ENCODE results near the gene GOLGA3. TPM values are rescaled to one million over a fixed set of nuclear protein-coding genes. Genes with fewer than 3 reads are reported as not detected.
"Not testable (repeated sequence)": the region's sequence is repeated elsewhere in the genome, so short reads cannot be mapped to it uniquely, and the experiment has no call there.

Gene GOLGA3
- total RNA-seq, 2 experiments from 2014 or later = 52.2 to 55.6 TPM

DNA sequence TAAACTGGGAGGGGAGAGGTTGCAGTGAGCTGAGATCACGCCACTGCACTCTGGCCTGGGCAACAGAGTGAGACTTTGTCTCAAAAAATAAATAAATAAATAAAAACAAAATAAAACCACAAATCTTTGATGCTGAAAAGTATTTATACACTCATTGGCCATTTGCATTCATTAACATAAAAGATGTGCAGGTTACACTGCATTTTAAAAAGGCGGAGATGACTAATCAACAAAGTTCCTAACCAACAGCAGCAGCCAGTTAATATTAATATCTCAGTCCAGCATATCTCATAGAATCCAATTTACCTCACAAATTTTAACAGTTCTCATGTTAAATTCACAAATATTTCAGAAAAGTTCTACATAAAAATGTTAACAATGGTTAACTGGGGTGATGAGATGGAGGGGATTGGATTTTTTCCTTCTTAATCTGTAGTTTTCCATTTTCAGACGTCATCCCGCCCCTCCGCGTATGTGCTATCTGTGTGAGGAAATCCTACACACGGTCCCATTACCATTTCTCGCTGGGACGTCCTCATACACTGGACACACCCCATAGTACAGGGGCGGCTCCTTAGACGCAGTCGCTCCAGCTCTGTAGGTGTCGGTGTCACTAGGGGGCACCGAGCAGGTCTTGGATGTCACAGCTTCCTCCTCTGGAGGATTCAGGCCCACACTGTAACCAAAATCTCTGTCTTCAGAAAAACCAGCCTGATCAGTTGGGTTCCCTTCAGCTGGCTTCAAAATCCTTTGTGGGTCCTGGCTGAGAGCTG lies 74.3 kb downstream of the GOLGA3 start:
- intact Hi-C loops (cut with micrococcal nuclease) = no loop called here
- no peaks in the 10 kb centered on the region for H3K9me3 Mint-ChIP-seq
- CTCF ChIA-PET = interaction anchor here (1.1 to 2.3 kb wide), 2 partner anchors 12 to 13 kb away, joined by 3 to 8 read pairs; no protein-coding TSS in a partner anchor
- H3K27ac Mint-ChIP-seq = no peak overlapping the region
- POLR2A ChIA-PET = interaction anchor here (0.8 kb wide), 1 partner anchor 10 kb away, joined by 3 read pairs; no protein-coding TSS in a partner anchor
- no peak overlapping the region for H3K4me3 Mint-ChIP-seq
- no peaks in the 10 kb centered on the region for H3K27me3 Mint-ChIP-seq
- H3K36me3 Mint-ChIP-seq (ENCODE audit: low read depth) = peaks cover 48% of the 10 kb centered on the region
- peaks cover 16% of the 10 kb centered on the region for H3K4me1 Mint-ChIP-seq (ENCODE audit: low read depth)
- DNase-seq (no peak), ATAC-seq (no peak)
- TF ChIP-seq, protein P1, sequence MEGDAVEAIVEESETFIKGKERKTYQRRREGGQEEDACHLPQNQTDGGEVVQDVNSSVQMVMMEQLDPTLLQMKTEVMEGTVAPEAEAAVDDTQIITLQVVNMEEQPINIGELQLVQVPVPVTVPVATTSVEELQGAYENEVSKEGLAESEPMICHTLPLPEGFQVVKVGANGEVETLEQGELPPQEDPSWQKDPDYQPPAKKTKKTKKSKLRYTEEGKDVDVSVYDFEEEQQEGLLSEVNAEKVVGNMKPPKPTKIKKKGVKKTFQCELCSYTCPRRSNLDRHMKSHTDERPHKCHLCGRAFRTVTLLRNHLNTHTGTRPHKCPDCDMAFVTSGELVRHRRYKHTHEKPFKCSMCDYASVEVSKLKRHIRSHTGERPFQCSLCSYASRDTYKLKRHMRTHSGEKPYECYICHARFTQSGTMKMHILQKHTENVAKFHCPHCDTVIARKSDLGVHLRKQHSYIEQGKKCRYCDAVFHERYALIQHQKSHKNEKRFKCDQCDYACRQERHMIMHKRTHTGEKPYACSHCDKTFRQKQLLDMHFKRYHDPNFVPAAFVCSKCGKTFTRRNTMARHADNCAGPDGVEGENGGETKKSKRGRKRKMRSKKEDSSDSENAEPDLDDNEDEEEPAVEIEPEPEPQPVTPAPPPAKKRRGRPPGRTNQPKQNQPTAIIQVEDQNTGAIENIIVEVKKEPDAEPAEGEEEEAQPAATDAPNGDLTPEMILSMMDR (IDR thresholded peaks at IDR 0.05) = no peak

DNA sequence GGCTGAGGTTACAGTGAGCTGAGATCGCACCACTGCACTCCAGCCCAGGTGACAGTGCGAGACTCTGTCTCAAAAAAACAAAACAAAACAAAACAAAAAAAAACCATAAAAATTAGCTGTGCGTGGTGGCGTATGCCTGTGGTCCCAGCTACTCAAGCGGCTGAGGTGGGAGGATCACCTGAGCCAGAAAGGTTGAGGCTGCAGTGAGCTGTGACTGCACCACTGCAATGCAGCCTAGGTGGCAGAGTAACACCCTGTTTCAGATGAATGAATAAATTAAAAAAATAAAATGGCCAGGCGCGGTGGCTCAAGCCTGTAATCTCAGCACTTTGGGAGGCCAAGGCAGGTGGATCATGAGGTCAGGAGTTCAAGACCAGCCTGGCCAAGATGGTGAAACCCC lies 75.0 kb downstream of the GOLGA3 start:
- H3K4me3 Mint-ChIP-seq; H3K27ac Mint-ChIP-seq; ATAC-seq; intact Hi-C loops (cut with micrococcal nuclease); H3K9me3 Mint-ChIP-seq; DNase-seq; CTCF ChIA-PET; H3K27me3 Mint-ChIP-seq: not testable (repeated sequence)
- Mint-ChIP-seq H3K36me3 (ENCODE audit: low read depth) (peaks cover 50% of the 10 kb centered on the region), H3K4me1 (ENCODE audit: low read depth) (peaks cover 16% of the 10 kb centered on the region)
- POLR2A ChIA-PET = interaction anchor here (1.2 kb wide), 1 partner anchor 21 kb away, joined by 3 read pairs; no protein-coding TSS in a partner anchor

DNA sequence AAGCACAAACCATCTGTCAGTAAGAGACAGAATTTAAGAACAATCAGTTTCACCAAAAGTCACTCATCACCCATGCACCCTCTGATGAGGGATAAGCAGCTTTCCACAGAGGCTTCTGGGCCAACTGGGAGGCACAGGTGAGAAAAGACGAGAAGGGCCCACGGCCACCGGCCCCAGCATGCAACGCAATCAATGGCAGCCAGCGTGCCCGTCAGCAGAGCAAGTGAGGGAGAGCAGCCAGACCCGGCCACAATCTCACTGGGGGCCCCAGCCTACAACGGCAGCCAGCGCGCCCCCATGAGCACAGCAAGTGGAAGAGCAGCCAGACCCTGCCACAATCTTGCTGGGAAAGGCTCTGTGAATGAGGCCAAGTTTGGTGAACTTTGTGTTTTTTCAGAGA lies 80.3 kb downstream of the GOLGA3 start:
- no peaks in the 10 kb centered on the region for H3K27me3 Mint-ChIP-seq
- peaks cover 3% of the 10 kb centered on the region for H3K4me1 Mint-ChIP-seq (ENCODE audit: low read depth)
- ChIA-PET CTCF (no interaction called here), POLR2A (no interaction called here)
- TF ChIP-seq, protein P1 (IDR thresholded peaks at IDR 0.05) = no peak
- H3K27ac Mint-ChIP-seq = no peak overlapping the region
- no peak for ATAC-seq
- DNase-seq = no peak
- H3K9me3 Mint-ChIP-seq = no peaks in the 10 kb centered on the region
- H3K36me3 Mint-ChIP-seq (ENCODE audit: low read depth) = peaks cover 62% of the 10 kb centered on the region
- intact Hi-C loops (cut with micrococcal nuclease) = no loop called here
- H3K4me3 Mint-ChIP-seq = no peak overlapping the region

DNA sequence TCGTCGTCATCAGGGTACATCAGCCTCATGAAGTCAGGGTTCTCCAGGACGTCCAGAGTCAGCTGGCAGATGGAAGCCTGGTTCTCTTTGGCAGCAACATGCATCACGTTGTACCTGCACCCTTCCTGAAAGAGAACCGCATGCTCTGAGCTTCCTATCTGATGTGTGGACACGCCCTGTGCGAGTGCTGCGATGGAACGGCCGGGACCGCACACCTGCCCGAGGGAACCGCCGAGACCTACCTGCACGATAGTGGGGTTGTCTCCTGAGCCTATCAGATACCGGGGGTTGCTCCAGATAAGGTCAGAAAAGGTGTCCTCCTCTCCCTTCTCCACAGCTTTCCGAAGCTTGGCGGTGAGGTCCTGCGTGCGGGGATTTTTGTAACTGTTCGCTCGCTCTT lies 80.8 kb downstream of the GOLGA3 start:
- TF ChIP-seq, protein P1 (IDR thresholded peaks at IDR 0.05) = no peak
- Mint-ChIP-seq H3K27me3 (no peaks in the 10 kb centered on the region), H3K9me3 (no peaks in the 10 kb centered on the region), H3K4me3 (no peak overlapping the region), H3K4me1 (ENCODE audit: low read depth) (peaks cover 3% of the 10 kb centered on the region), H3K36me3 (ENCODE audit: low read depth) (peaks cover 63% of the 10 kb centered on the region), H3K27ac (no peak overlapping the region)
- intact Hi-C loops (cut with micrococcal nuclease) = no loop called here
- no peak for ATAC-seq
- DNase-seq = no peak
- ChIA-PET POLR2A (no interaction called here), CTCF (no interaction called here)

DNA sequence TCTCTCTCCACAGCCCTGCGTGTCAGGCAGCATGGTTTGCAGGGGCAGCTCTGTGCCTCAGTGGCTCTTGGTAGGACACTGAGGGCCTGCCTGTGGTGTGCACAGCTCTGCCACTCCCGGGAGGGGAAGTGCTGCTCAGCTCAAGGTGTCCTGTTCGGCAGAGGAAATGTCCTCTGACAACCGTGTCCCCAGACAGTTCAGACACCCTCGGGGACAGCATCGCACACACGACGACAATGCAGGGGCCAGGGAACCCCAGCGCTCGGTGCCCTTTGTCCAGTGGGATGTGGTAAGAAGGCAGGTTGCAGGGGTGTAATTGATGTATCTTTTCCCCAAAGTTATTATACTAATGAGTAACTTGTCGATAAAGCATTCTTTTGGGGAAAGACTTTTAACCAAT lies 81.3 kb downstream of the GOLGA3 start:
- ChIA-PET CTCF (interaction anchor here (1.1 kb wide), 1 partner anchor 157 kb away, joined by 3 read pairs; no protein-coding TSS in a partner anchor), POLR2A (no interaction called here)
- DNase-seq (no peak), ATAC-seq (no peak)
- Mint-ChIP-seq H3K27ac (no peak overlapping the region), H3K4me1 (ENCODE audit: low read depth) (peaks cover 7% of the 10 kb centered on the region), H3K9me3 (no peaks in the 10 kb centered on the region), H3K4me3 (no peak overlapping the region), H3K36me3 (ENCODE audit: low read depth) (peaks cover 65% of the 10 kb centered on the region), H3K27me3 (no peaks in the 10 kb centered on the region)
- TF ChIP-seq, protein P1 (IDR thresholded peaks at IDR 0.05) = no peak
- intact Hi-C loops (cut with micrococcal nuclease) = no loop called here

Data from activated CD8-positive, alpha-beta T cell treated with anti-CD3 and anti-CD28 coated beads for 36 hours (primary cell).